K562 (cell line): ENCODE data around the gene PRIM1. TPM values are rescaled to one million over a fixed set of nuclear protein-coding genes. Genes with fewer than 3 reads are reported as not detected.
A peak's percentile ranks its signal among the peaks of the same experiment; 100 is the strongest.
"Not testable (repeated sequence)": the region's sequence is repeated elsewhere in the genome, so short reads cannot be mapped to it uniquely, and the experiment has no call there.

Experiments used
- ATAC-seq: fragments of 200-7000 bp; cut with Tn5 transposase; 3 replicates; pipeline ENCODE4 v1.9.1; 2020; ENCODE audit warnings: moderate library complexity
- BruUV-seq: library from RNA; stranded (reverse); fragments of 400-500 nt; replicated peaks from 2 replicates; lab custom pipeline; 2021; lab: Mats Ljungman, UMichigan
- CTCF ChIA-PET: fragments of 300-600 bp; formaldehyde crosslinking; extraction: SDS; loops from one replicate; lab custom pipeline; 2021; ENCODE audit warnings: low intra/inter-chr PET ratio; lab: Yijun Ruan, JAX
- POLR2A ChIA-PET: fragments of 300-600, 350-650 bp; sonication (Branson Sonifier 250); formaldehyde crosslinking; extraction: SDS; loops from one replicate; lab custom pipeline; 2021; ENCODE audit warnings: antibody characterized with exemption, inconsistent platforms; lab: Yijun Ruan, JAX
- DNase-seq, 4 experiments: peaks; one replicate each; pipeline versions ENCODE4 v3.0.0 to v3.0.0-alpha.2; 2011 to 2018; ENCODE audit warnings: low spot score in 3 of 4, mixed read lengths in 3 of 4; ENCODE audit errors: extremely low read depth in 1 of 4
- FAIRE-seq: peaks from 2 replicates; lab custom pipeline; 2011; peaks lifted over from hg19 to GRCh38; lab: Jason Lieb, UNC
- H2AFZ ChIP-seq: 2 replicates; pipeline ENCODE4 v1.6.0; 2011; ENCODE audit warnings: low read depth, low read length, control low read depth, inconsistent platforms
- H3K27ac ChIP-seq: fragments of 200-600 bp; 3 replicates; pipeline ENCODE4 v1.8.0; 2011; ENCODE audit warnings: low read depth, mild to moderate bottlenecking, control low read depth, inconsistent platforms, low read length, moderate library complexity, mixed read lengths; ENCODE audit errors: extremely low read depth
- H3K27me3 ChIP-seq, 2 experiments: fragments of 300-600 bp in 1 of 2; 2 replicates in 1 of 2; 3 replicates in 1 of 2; pipeline versions ENCODE4 v1.6.0 to v1.8.0; 2011; ENCODE audit warnings: inconsistent platforms in 2 of 2, low read length in 2 of 2, mild to moderate bottlenecking in 1 of 2, mixed read lengths in 1 of 2, moderate library complexity in 1 of 2; ENCODE audit not compliant: control insufficient read depth in 2 of 2, insufficient read depth in 2 of 2
- H3K36me3 ChIP-seq: fragments of 300-600 bp; 3 replicates; pipeline ENCODE4 v1.8.0; 2011; ENCODE audit warnings: mild to moderate bottlenecking, low read length, inconsistent platforms; ENCODE audit not compliant: control insufficient read depth, insufficient read depth
- H3K4me1 ChIP-seq, 2 experiments: fragments of 200-600 bp in 1 of 2; replicated peaks in 1 of 2; 2 replicates in 1 of 2; 3 replicates in 1 of 2; pipeline versions ENCODE4 v1.5.1 to v1.8.0; 2011; ENCODE audit warnings: inconsistent platforms in 2 of 2, low read length in 2 of 2, mild to moderate bottlenecking in 1 of 2, mixed read lengths in 1 of 2, moderate library complexity in 1 of 2; ENCODE audit not compliant: control insufficient read depth in 2 of 2, insufficient read depth in 2 of 2
- H3K4me2 ChIP-seq: 2 replicates; pipeline ENCODE4 v1.6.1; 2011; ENCODE audit warnings: low read length, control low read depth, inconsistent platforms, mixed read lengths; ENCODE audit not compliant: insufficient read depth
- H3K4me3 ChIP-seq: fragments of 200-600 bp; sonication (generic), shearing (Covaris generic); 2 replicates; pipeline ENCODE4 v1.5.1; 2016; ENCODE audit warnings: control low read depth, inconsistent platforms
- H3K79me2 ChIP-seq: fragments of 200-600 bp; 3 replicates; pipeline ENCODE4 v1.8.0; 2011; ENCODE audit warnings: low read length, inconsistent platforms; ENCODE audit not compliant: control insufficient read depth, insufficient read depth
- H3K9ac ChIP-seq, 2 experiments: 2 replicates each; pipeline versions ENCODE4 v1.6.0 to v1.6.1; 2011; ENCODE audit warnings: low read depth in 2 of 2, low read length in 2 of 2, control low read depth in 1 of 2, inconsistent platforms in 1 of 2, mild to moderate bottlenecking in 1 of 2, mixed read lengths in 1 of 2; ENCODE audit not compliant: insufficient read depth in 1 of 2
- H3K9me1 ChIP-seq: one replicate; pipeline ENCODE4 v1.6.0; 2011; ENCODE audit warnings: inconsistent platforms, mild to moderate bottlenecking, low read length, moderate library complexity; ENCODE audit not compliant: control insufficient read depth, insufficient read depth
- H3K9me3 ChIP-seq: replicated peaks from 2 replicates; pipeline ENCODE4 v1.5.1; 2011; ENCODE audit warnings: low read depth, low read length, inconsistent platforms; ENCODE audit not compliant: control insufficient read depth, insufficient read depth
- H4K20me1 ChIP-seq: replicated peaks from 2 replicates; pipeline ENCODE4 v1.6.1; 2011; ENCODE audit warnings: low read length, inconsistent platforms, mixed read lengths; ENCODE audit not compliant: control insufficient read depth, insufficient read depth
- WGBS: fragments of 100-300 bp; shearing (Covaris generic); methylation state at CpG from one replicate; pipeline ENCODE4 v1.1.6; 2016; ENCODE audit warnings: low coverage, mixed read lengths; ENCODE audit not compliant: insufficient coverage; ENCODE audit errors: missing lambda C conversion rate; 5-methylcytosine and 5-hydroxymethylcytosine counted together
- in situ Hi-C: fragments of 300-500 bp; cut with MboI; formaldehyde crosslinking; loops from 4 replicates; pipeline ENCODE4 v1.15.0; 2018; ENCODE audit warnings: inconsistent platforms, mixed read lengths
- intact Hi-C: fragments of 100-400 bp; cut with micrococcal nuclease; formaldehyde crosslinking; loops from 2 replicates; pipeline ENCODE4 v1.14.2; 2022
- polyA plus RNA-seq, 8 experiments: library from polyadenylated mRNA; depleted of rRNA in 4 of 8; stranded (reverse) in 5 of 8; unstranded in 3 of 8; fragments of >200 nt; fragmentation: Nextera tagmentation in 2 of 8; fragmentation: Illumina TruSeq in 1 of 8; extraction: Ambion mirVana in 2 of 8; extraction: Trizol in 1 of 8; gene quantifications; 2 replicates each; pipeline versions ENCODE4 v1.2.1 to v1.2.3, GENCODE V29; 2011 to 2014; ENCODE audit warnings: inconsistent platforms in 1 of 8, missing spikeins in 1 of 8
- total RNA-seq, 7 experiments: library from RNA; depleted of rRNA in 6 of 7; stranded (reverse); fragments of >200 nt in 6 of 7; fragmentation: Illumina TruSeq in 2 of 7; extraction: Trizol in 2 of 7; gene quantifications; 2 replicates each; pipeline versions ENCODE4 v1.2.1 to v1.2.3, GENCODE V29; 2011 to 2021; ENCODE audit warnings: low replicate concordance in 1 of 7
- TF ChIP-seq, protein P1 (sequence below): fragments of 450-650 bp; IDR thresholded peaks from 2 replicates; pipeline ENCODE4 v1.6.1; 2016

The PRIM1 gene
- total and polyA plus RNA-seq, 9 of the 15 experiments (the other 6 are each of a cell fraction or from before 2014, with no cell fraction given): 67.2 to 179 (median 140) TPM

DNA sequence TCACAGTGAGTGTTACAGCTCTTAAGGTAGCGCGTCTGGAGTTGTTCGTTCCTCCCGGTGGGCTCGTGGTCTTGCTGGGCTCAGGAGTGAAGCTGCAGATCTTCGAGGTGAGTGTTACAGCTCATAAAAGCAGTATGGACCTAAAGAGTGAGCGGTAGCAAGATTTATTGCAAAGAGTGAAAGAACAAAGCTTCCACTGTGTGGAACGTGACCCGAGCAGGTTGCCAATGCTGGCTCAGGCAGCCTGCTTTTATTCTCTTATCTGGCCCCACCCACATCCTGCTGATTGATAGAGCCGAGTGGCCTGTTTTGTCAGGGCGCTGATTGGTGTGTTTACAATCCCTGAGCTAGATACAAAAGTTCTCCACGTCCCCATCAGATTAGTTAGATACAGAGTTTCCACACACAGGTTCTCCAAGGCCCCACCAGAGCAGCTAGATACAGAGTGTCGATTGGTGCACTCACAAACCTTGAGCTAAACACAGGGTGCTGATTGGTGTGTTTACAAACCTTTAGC, 43.0 kb upstream of the PRIM1 start:
- H3K4me2 ChIP-seq, H4K20me1 ChIP-seq, CTCF ChIA-PET, H3K9me1 ChIP-seq, H3K4me3 ChIP-seq, H3K9ac ChIP-seq, H3K4me1 ChIP-seq, ATAC-seq, H3K79me2 ChIP-seq, H3K27me3 ChIP-seq, FAIRE-seq, in situ Hi-C loops, H2AFZ ChIP-seq, H3K9me3 ChIP-seq, H3K36me3 ChIP-seq, H3K27ac ChIP-seq, BruUV-seq, DNase-seq, intact Hi-C loops: not testable (repeated sequence)
- POLR2A ChIA-PET: interaction anchor here (0.7 to 1.2 kb wide), 2 partner anchors 8 to 69 kb away, joined by 3 to 4 read pairs; partner anchors contain the start of gene NACA
- 40% methylated on average over 11 of the region's 13 CpGs for WGBS
- TF ChIP-seq, protein P1, sequence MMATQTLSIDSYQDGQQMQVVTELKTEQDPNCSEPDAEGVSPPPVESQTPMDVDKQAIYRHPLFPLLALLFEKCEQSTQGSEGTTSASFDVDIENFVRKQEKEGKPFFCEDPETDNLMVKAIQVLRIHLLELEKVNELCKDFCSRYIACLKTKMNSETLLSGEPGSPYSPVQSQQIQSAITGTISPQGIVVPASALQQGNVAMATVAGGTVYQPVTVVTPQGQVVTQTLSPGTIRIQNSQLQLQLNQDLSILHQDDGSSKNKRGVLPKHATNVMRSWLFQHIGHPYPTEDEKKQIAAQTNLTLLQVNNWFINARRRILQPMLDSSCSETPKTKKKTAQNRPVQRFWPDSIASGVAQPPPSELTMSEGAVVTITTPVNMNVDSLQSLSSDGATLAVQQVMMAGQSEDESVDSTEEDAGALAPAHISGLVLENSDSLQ: peak; percentile 47; the same call in 1 of the 2 replicates

DNA sequence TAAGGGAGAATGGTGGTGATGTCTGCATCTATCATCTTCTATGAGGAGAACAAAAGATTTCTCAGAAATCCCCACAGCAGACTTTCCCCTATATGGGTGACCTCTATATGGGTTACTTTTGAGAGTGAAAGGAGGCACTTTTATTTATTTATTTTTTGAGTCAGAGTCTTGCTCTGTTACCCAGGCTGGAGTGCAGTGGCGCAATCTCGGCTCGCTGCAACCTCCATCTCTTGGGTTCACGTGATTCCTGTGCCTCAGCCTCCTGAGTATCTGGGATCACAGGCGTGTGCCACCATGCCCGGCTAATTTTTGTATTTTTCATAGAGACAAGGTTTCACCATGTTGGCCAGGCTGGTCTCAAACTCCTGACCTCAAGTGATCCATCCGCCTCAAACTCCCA, 41.0 kb upstream of the PRIM1 start:
- H3K9ac ChIP-seq, in situ Hi-C loops, ATAC-seq, H2AFZ ChIP-seq, H3K9me3 ChIP-seq, H3K27ac ChIP-seq, H3K79me2 ChIP-seq, H3K4me2 ChIP-seq, H3K4me1 ChIP-seq, intact Hi-C loops, CTCF ChIA-PET, H3K4me3 ChIP-seq, H3K27me3 ChIP-seq, H3K9me1 ChIP-seq, DNase-seq, POLR2A ChIA-PET, H3K36me3 ChIP-seq, H4K20me1 ChIP-seq, FAIRE-seq, BruUV-seq: not testable (repeated sequence)
- WGBS: 10% methylated on average over 7 of the region's 7 CpGs
